H1 (cell line): ENCODE results near the gene TUBGCP2. TPM values are rescaled to one million over a fixed set of nuclear protein-coding genes. Genes with fewer than 3 reads are reported as not detected.

Source experiments
- CTCF ChIA-PET: fragments of 300-600 bp; sonication (Branson Sonifier 250); formaldehyde crosslinking; loops from one replicate; lab custom pipeline; 2021; ENCODE audit not compliant: partially characterized antibody; lab: Charles Lee
- POLR2A ChIA-PET: fragments of 300-600 bp; sonication (Branson Sonifier 250); formaldehyde crosslinking; loops from one replicate; lab custom pipeline; 2021; ENCODE audit warnings: inconsistent platforms; ENCODE audit not compliant: partially characterized antibody; lab: Charles Lee
- DNase-seq, 2 experiments: peaks; one replicate each; pipeline versions ENCODE4 v3.0.0 to v3.0.0-alpha.2; 2010 to 2022; ENCODE audit warnings: low spot score in 2 of 2, low read depth in 1 of 2, mixed read lengths in 1 of 2
- FAIRE-seq: peaks from 2 replicates; lab custom pipeline; 2011; peaks lifted over from hg19 to GRCh38; lab: Jason Lieb, UNC
- H2AFZ ChIP-seq: 2 replicates; pipeline ENCODE4 v1.8.1; 2012; ENCODE audit warnings: low read length, inconsistent platforms
- H2AK5ac ChIP-seq: 2 replicates; pipeline ENCODE4 v1.6.1; 2013; ENCODE audit warnings: low read depth, low read length
- H2BK120ac ChIP-seq: replicated peaks from 2 replicates; pipeline ENCODE3; 2013; ENCODE audit warnings: low read depth, low read length, inconsistent platforms
- H2BK12ac ChIP-seq: 2 replicates; pipeline ENCODE4 v1.6.1; 2013; ENCODE audit warnings: low read depth, low read length
- H2BK15ac ChIP-seq: 2 replicates; pipeline ENCODE4 v1.6.1; 2013; ENCODE audit warnings: low read length
- H2BK20ac ChIP-seq: 2 replicates; pipeline ENCODE4 v1.6.1; 2013; ENCODE audit warnings: low read length
- H2BK5ac ChIP-seq: 2 replicates; pipeline ENCODE4 v1.6.1; 2013; ENCODE audit warnings: low read depth, low read length
- H3K14ac ChIP-seq: 2 replicates; pipeline ENCODE4 v1.6.1; 2013; ENCODE audit warnings: inconsistent platforms; ENCODE audit not compliant: insufficient read length
- H3K18ac ChIP-seq: 2 replicates; pipeline ENCODE4 v1.6.1; 2013; ENCODE audit warnings: low read length; ENCODE audit errors: extremely low read depth
- H3K23ac ChIP-seq: 2 replicates; pipeline ENCODE4 v1.6.1; 2013; ENCODE audit warnings: inconsistent platforms; ENCODE audit not compliant: insufficient read length
- H3K23me2 ChIP-seq: 2 replicates; pipeline ENCODE4 v1.6.1; 2013; ENCODE audit warnings: low read depth, low read length
- H3K27ac ChIP-seq: 2 replicates; pipeline ENCODE4 v1.6.1; 2011; ENCODE audit warnings: low read depth, low read length, inconsistent platforms
- H3K27me3 ChIP-seq, 4 experiments: replicated peaks in 1 of 4; 1 replicate in 1 of 4; 2 replicates in 3 of 4; pipeline versions ENCODE4 v1.6.1 to v1.8.1; 2011 to 2013; ENCODE audit warnings: low read length in 3 of 4, mild to moderate bottlenecking in 3 of 4, inconsistent platforms in 2 of 4, mixed read lengths in 2 of 4, moderate library complexity in 1 of 4; ENCODE audit not compliant: control insufficient read depth in 3 of 4, insufficient read depth in 3 of 4; ENCODE audit errors: extremely low read depth in 1 of 4
- H3K36me3 ChIP-seq, 4 experiments: 2 replicates each; pipeline versions ENCODE4 v1.6.1 to v1.8.1; 2011 to 2013; ENCODE audit warnings: mild to moderate bottlenecking in 4 of 4, low read length in 3 of 4, moderate library complexity in 2 of 4, control low read depth in 1 of 4, inconsistent platforms in 1 of 4; ENCODE audit not compliant: insufficient read depth in 4 of 4, control insufficient read depth in 2 of 4
- H3K4ac ChIP-seq: replicated peaks from 2 replicates; pipeline ENCODE3; 2013; ENCODE audit warnings: low read length, low read depth, mixed read lengths, inconsistent platforms; ENCODE audit not compliant: insufficient read length
- H3K4me1 ChIP-seq, 4 experiments: replicated peaks in 1 of 4; 1 replicate in 1 of 4; 2 replicates in 3 of 4; pipeline versions ENCODE4 v1.6.1 to v1.8.1; 2011 to 2013; ENCODE audit warnings: low read length in 3 of 4, inconsistent platforms in 2 of 4, mixed read lengths in 1 of 4; ENCODE audit not compliant: insufficient read depth in 4 of 4, control insufficient read depth in 3 of 4
- H3K4me2 ChIP-seq, 2 experiments: 2 replicates each; pipeline versions ENCODE4 v1.6.1 to v1.8.1; 2011 to 2013; ENCODE audit warnings: low read depth in 2 of 2, low read length in 2 of 2, control low read depth in 1 of 2, inconsistent platforms in 1 of 2, mild to moderate bottlenecking in 1 of 2; ENCODE audit not compliant: insufficient read depth in 1 of 2
- H3K4me3 ChIP-seq, 4 experiments: fragments of 200-600, 300-600 bp in 1 of 4; sonication (generic), shearing (Covaris generic), sonication (Bioruptor Twin) in 1 of 4; 2 replicates each; pipeline versions ENCODE4 v1.5.1 to v1.8.1; 2011 to 2016; ENCODE audit warnings: low read length in 4 of 4, low read depth in 3 of 4, control low read depth in 2 of 4, inconsistent platforms in 2 of 4, mild to moderate bottlenecking in 2 of 4, mixed read lengths in 1 of 4, moderate library complexity in 1 of 4; ENCODE audit not compliant: insufficient read depth in 2 of 4; ENCODE audit errors: extremely low read depth in 1 of 4
- H3K56ac ChIP-seq: replicated peaks from 2 replicates; pipeline ENCODE3; 2013; ENCODE audit warnings: low read depth, mild to moderate bottlenecking, mixed read lengths, low read length, inconsistent platforms; ENCODE audit not compliant: insufficient read length
- H3K79me1 ChIP-seq: 2 replicates; pipeline ENCODE4 v1.6.1; 2013; ENCODE audit warnings: low read depth, low read length, control low read depth
- H3K79me2 ChIP-seq, 2 experiments: 2 replicates each; pipeline versions ENCODE4 v1.6.1 to v1.8.1; 2012 to 2013; ENCODE audit warnings: low read length in 2 of 2, mild to moderate bottlenecking in 2 of 2, inconsistent platforms in 1 of 2; ENCODE audit not compliant: insufficient read depth in 2 of 2, control insufficient read depth in 1 of 2
- H3K9ac ChIP-seq, 4 experiments: replicated peaks in 1 of 4; 1 replicate in 1 of 4; 2 replicates in 3 of 4; pipeline versions ENCODE4 v1.6.1 to v1.8.1; 2011 to 2013; ENCODE audit warnings: low read depth in 3 of 4, low read length in 3 of 4, control low read depth in 2 of 4, mild to moderate bottlenecking in 2 of 4, moderate library complexity in 2 of 4, inconsistent platforms in 1 of 4; ENCODE audit errors: extremely low read depth in 1 of 4
- H3K9me3 ChIP-seq, 2 experiments: 2 replicates each; pipeline versions ENCODE4 v1.6.1 to v1.8.1; 2012 to 2013; ENCODE audit warnings: mild to moderate bottlenecking in 2 of 2, moderate library complexity in 2 of 2, control low read depth in 1 of 2, inconsistent platforms in 1 of 2, low read depth in 1 of 2, low read length in 1 of 2, mixed read lengths in 1 of 2; ENCODE audit not compliant: insufficient read depth in 2 of 2
- H4K20me1 ChIP-seq, 2 experiments: replicated peaks in 1 of 2; 2 replicates each; pipeline versions ENCODE3 to v1.8.1; 2011 to 2013; ENCODE audit warnings: inconsistent platforms in 2 of 2, low read length in 2 of 2, mild to moderate bottlenecking in 1 of 2; ENCODE audit not compliant: insufficient read depth in 2 of 2, control insufficient read depth in 1 of 2
- H4K5ac ChIP-seq: 2 replicates; pipeline ENCODE4 v1.6.1; 2013; ENCODE audit warnings: low read length, low read depth, mixed read lengths, inconsistent platforms; ENCODE audit not compliant: insufficient read length
- H4K8ac ChIP-seq: 2 replicates; pipeline ENCODE4 v1.8.0; 2013; ENCODE audit warnings: mild to moderate bottlenecking, moderate library complexity, low read length, inconsistent platforms; ENCODE audit not compliant: insufficient read depth; ENCODE audit errors: extremely low read depth
- H4K91ac ChIP-seq: replicated peaks from 2 replicates; pipeline ENCODE3; 2013; ENCODE audit warnings: low read length, mixed read lengths, inconsistent platforms; ENCODE audit not compliant: insufficient read length
- POLR2A ChIP-seq, 2 experiments: IDR thresholded peaks; 1 replicate in 1 of 2; 2 replicates in 1 of 2; pipeline ENCODE4 v1.6.1; 2011; ENCODE audit warnings: low read depth in 2 of 2, low read length in 2 of 2, mild to moderate bottlenecking in 2 of 2; ENCODE audit errors: control extremely low read depth in 1 of 2
- WGBS, 2 experiments: shearing (Covaris generic) in 1 of 2; methylation state at CpG; one replicate each; pipeline versions ENCODE4 v1.1.6 to v1.1.7; 2013 to 2015; ENCODE audit warnings: low lambda C conversion rate in 2 of 2, mixed read lengths in 2 of 2, inconsistent platforms in 1 of 2, low coverage in 1 of 2, missing lambda C conversion rate in 1 of 2; ENCODE audit not compliant: insufficient replicate concordance in 2 of 2, insufficient coverage in 1 of 2, insufficient read length in 1 of 2; ENCODE audit errors: extremely low coverage in 1 of 2, missing lambda C conversion rate in 1 of 2; 5-methylcytosine and 5-hydroxymethylcytosine counted together
- polyA plus RNA-seq, 7 experiments: library from polyadenylated mRNA; depleted of rRNA in 3 of 7; stranded (reverse) in 5 of 7; unstranded in 2 of 7; fragments of >200 nt in 5 of 7; fragments of 200-250 nt in 2 of 7; gene quantifications; 1 replicate in 5 of 7; 2 replicates in 1 of 7; 4 replicates in 1 of 7; pipeline versions ENCODE4 v1.2.1 to v1.2.3, GENCODE V29; 2011 to 2013; ENCODE audit warnings: missing spikeins in 2 of 7, mixed read lengths in 2 of 7
- total RNA-seq: library from RNA; stranded (reverse); fragmentation: NEBNext Ultra II Directional; extraction: Animal tissue kit (Norgen Biotek cat#: 25700); gene quantifications from 2 replicates; pipeline ENCODE4 v1.2.1, GENCODE V29; 2021

Gene TUBGCP2
- total and polyA plus RNA-seq, 2 of the 8 experiments (the other 6 are each of a cell fraction or from before 2014, with no cell fraction given): 34.9 to 51.9 TPM

DNA sequence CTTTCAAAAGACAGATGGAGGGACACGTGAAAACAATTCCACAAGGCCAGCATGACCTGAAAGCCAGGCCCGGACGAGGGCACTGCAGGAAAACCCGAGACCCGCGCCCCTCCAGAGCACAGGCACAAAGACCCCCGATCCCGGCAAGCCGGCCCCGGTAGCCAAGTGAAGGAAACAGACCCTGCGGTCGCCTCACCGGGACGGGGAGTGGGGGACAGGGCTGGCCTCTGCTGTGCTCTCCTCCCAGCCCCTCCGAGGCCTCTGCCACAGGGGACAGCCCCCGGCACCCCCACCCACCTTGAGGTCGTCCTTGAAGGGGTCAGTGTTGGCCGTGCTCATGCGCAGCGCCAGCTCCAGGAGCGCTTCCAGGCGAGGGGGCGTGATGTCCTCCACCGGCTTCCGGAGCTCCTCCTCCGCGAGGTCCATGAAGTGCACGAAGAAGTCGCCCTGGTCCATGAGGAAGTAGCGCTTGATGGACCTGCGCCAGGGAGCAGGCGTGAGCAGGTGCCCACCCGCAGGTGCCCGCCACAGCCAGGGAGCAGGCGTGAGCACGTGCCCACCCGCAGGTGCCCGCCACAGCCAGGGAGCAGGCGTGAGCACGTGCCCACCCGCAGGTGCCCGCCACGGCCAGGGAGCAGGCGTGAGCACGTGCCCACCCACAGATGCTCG lies 20.7 kb downstream of the TUBGCP2 start:
- Histone ChIP-seq H4K91ac (no peak overlapping the region), H4K8ac (no peak overlapping the region), H3K56ac (no peak overlapping the region), H2BK12ac (no peak overlapping the region), H3K27ac (no peak overlapping the region), H4K5ac (no peak overlapping the region), H3K23ac (no peak overlapping the region), H3K4me3 (no peak overlapping the region), H4K20me1 (peaks cover 0 to 7% of the 10 kb centered on the region in 2 experiments), H3K79me1 (no peaks in the 10 kb centered on the region), H3K36me3 (peaks cover 9 to 42% (median 24%) of the 10 kb centered on the region in 4 experiments), H2BK20ac (no peak overlapping the region), H3K9ac (no peak overlapping the region), H2BK15ac (no peak overlapping the region), H3K4ac (no peak overlapping the region), H3K4me1 (no peaks in the 10 kb centered on the region), H3K79me2 (no peaks in the 10 kb centered on the region), H2AK5ac (no peak overlapping the region), H2AFZ (no peak overlapping the region), H3K23me2 (no peaks in the 10 kb centered on the region), H2BK5ac (no peak overlapping the region), H3K14ac (no peak overlapping the region), H3K18ac (no peak overlapping the region), H3K4me2 (no peak overlapping the region), H2BK120ac (no peak overlapping the region), H3K9me3 (no peaks in the 10 kb centered on the region), H3K27me3 (no peaks in the 10 kb centered on the region)
- FAIRE-seq (no peak), DNase-seq (no peak)
- POLR2A ChIA-PET: interaction anchor here (0.6 kb wide), 1 partner anchor 33 kb away, joined by 3 read pairs; no protein-coding TSS in a partner anchor
- 93% methylated on average over 46 of the region's 46 CpGs; no CpG with 5 or more reads in 1 of the 2 experiments for WGBS, 2 experiments
- CTCF ChIA-PET: interaction anchor here (0.8 to 2.2 kb wide), 3 partner anchors 10 to 145 kb away, joined by 5 to 6 read pairs (median 6); no protein-coding TSS in a partner anchor
- no peak for TF ChIP-seq POLR2A (IDR thresholded peaks at IDR 0.05; ENCODE audit: control extremely low read depth in 1 of 2, low read depth in 2 of 2, low read length in 2 of 2)
